ENCODE results near the gene TMEM87B. TPM values are rescaled to one million over a fixed set of nuclear protein-coding genes. Genes with fewer than 3 reads are reported as not detected.

The TMEM87B gene
- total RNA-seq, 1 donor from 2014 or later: 23.6 TPM

DNA sequence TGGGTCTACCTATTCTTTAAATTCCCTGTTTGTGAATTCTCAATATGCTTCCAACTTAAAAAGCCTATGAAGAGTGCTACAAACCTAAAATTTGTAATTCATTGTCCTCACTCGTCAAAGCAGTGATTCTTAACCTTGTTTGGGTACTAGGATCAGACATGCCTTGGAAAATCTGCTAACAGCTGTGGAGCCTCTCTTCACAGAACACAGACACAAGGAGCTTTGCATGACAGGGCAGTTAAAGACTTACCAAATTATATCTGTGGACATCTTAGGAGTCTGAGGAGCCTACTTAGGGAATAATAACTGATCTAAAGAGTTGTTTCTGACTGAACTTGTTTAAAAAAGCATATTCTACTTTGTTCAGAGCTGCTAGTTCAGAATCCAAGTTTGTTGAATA lies 38.1 kb downstream of the TMEM87B start:
- Histone ChIP-seq H3K4me3 (no peak overlapping the region), H3K4me1 (peaks cover 18% of the 10 kb centered on the region), H3K27me3 (ENCODE audit: low read depth) (no peaks in the 10 kb centered on the region), H3K27ac (peak overlapping the region; percentile 42), H3K9me3 (no peaks in the 10 kb centered on the region), H3K36me3 (peaks cover 71% of the 10 kb centered on the region)
- TF ChIP-seq, protein P1, sequence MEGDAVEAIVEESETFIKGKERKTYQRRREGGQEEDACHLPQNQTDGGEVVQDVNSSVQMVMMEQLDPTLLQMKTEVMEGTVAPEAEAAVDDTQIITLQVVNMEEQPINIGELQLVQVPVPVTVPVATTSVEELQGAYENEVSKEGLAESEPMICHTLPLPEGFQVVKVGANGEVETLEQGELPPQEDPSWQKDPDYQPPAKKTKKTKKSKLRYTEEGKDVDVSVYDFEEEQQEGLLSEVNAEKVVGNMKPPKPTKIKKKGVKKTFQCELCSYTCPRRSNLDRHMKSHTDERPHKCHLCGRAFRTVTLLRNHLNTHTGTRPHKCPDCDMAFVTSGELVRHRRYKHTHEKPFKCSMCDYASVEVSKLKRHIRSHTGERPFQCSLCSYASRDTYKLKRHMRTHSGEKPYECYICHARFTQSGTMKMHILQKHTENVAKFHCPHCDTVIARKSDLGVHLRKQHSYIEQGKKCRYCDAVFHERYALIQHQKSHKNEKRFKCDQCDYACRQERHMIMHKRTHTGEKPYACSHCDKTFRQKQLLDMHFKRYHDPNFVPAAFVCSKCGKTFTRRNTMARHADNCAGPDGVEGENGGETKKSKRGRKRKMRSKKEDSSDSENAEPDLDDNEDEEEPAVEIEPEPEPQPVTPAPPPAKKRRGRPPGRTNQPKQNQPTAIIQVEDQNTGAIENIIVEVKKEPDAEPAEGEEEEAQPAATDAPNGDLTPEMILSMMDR (IDR thresholded peaks at IDR 0.05): no peak
- DNase-seq (no peak), ATAC-seq (peak; percentile 28 to 51)
- intact Hi-C loops (cut with DNase I): no loop called here

- TF ChIP-seq, protein P1 (IDR thresholded peaks at IDR 0.05): no peak
- DNase-seq (no peak), ATAC-seq (no peak)
- peaks cover 18% of the 10 kb centered on the region for H3K4me1 ChIP-seq
- H3K27me3 ChIP-seq (ENCODE audit: low read depth): no peaks in the 10 kb centered on the region
- peaks cover 71% of the 10 kb centered on the region for H3K36me3 ChIP-seq
- intact Hi-C loops (cut with DNase I): no loop called here
- H3K27ac ChIP-seq: no peak overlapping the region
- no peaks in the 10 kb centered on the region for H3K9me3 ChIP-seq
- no peak overlapping the region for H3K4me3 ChIP-seq
These were observed 40.6 kb downstream of the TMEM87B start for GRCh38 chr2:112095681-112096080.

GRCh38 chr2:112096098-112096497 lies 41.0 kb downstream of the TMEM87B start:
- Histone ChIP-seq H3K27me3 (ENCODE audit: low read depth) (no peaks in the 10 kb centered on the region), H3K4me3 (no peak overlapping the region), H3K36me3 (peaks cover 71% of the 10 kb centered on the region), H3K4me1 (peaks cover 18% of the 10 kb centered on the region), H3K9me3 (no peaks in the 10 kb centered on the region), H3K27ac (no peak overlapping the region)
- intact Hi-C loops (cut with DNase I): no loop called here
- TF ChIP-seq, protein P1 (IDR thresholded peaks at IDR 0.05): no peak
- DNase-seq: no peak
- no peak for ATAC-seq

DNA sequence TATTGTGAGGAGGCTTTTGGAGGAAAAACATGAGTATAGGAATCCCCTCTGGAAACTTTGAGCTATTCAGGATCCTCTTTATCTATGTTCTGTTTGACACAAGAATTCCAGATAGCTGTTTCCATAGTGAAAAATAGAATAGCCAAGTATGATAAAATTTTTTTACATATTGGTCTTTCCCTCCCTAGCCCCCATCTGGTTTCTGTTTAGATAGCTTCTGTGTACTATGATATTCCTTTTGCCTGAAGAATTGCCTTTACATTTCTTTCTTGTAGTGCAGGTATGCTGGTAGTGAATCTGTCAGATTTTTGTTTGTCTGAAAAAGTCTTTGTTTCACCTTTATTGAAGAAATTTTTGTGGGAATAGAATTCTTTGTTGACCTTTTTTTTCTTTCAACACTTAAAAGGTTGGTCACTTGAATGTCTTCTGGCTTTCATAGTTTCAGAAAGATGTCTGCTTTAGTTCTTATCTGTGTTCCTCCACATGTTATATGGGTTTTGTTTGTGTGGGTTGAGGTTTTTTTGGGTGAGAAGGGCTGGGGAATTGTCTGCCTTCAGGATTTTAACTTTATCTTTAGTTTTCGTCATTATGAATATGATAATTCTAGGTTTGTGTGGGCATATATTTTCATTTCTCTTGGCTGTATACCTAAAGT lies 53.2 kb downstream of the TMEM87B start:
- ATAC-seq: no peak
- Histone ChIP-seq H3K4me1 (no peaks in the 10 kb centered on the region), H3K36me3 (peaks cover 89% of the 10 kb centered on the region), H3K27ac (no peak overlapping the region), H3K9me3 (peaks cover 18% of the 10 kb centered on the region), H3K27me3 (ENCODE audit: low read depth) (no peaks in the 10 kb centered on the region), H3K4me3 (no peak overlapping the region)
- intact Hi-C loops (cut with DNase I): no loop called here
- DNase-seq: no peak
- TF ChIP-seq, protein P1 (IDR thresholded peaks at IDR 0.05): no peak

DNA sequence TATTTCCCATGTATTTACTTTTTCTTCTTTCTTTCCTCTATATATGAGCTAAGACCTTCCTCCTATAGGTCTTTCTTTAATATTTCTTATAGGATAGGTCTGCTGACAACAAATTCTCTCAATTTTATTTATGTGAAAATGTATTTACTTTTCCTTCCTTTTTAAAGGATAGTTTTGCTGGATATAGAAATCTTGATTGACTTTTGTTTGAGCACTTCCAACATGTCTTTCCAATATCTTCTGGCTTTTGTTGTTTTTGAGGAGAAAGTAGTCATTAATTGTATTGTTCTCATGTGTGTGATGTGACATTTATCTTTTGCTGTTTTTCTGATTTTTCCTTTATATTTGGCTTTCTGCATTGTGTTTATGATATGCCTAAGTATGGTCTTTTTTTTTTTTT lies 54.2 kb downstream of the TMEM87B start:
- no peak overlapping the region for H3K4me3 ChIP-seq
- H3K27me3 ChIP-seq (ENCODE audit: low read depth): no peaks in the 10 kb centered on the region
- H3K4me1 ChIP-seq: no peaks in the 10 kb centered on the region
- peaks cover 18% of the 10 kb centered on the region for H3K9me3 ChIP-seq
- intact Hi-C loops (cut with DNase I): no loop called here
- H3K27ac ChIP-seq: no peak overlapping the region
- TF ChIP-seq, protein P1 (IDR thresholded peaks at IDR 0.05): no peak
- no peak for DNase-seq
- peaks cover 80% of the 10 kb centered on the region for H3K36me3 ChIP-seq
- no peak for ATAC-seq

Data from lower lobe of right lung (tissue), 2 donors.